COLO829 (cell line): ENCODE measurements around the gene SUSD2.
"Not testable (repeated sequence)": the region's sequence is repeated elsewhere in the genome, so short reads cannot be mapped to it uniquely, and the experiment has no call there.

ENCODE experiments used
- DNase-seq: peaks from one replicate; pipeline ENCODE4 v3.0.0; 2012; ENCODE audit warnings: low spot score

SUSD2 gene

DNA sequence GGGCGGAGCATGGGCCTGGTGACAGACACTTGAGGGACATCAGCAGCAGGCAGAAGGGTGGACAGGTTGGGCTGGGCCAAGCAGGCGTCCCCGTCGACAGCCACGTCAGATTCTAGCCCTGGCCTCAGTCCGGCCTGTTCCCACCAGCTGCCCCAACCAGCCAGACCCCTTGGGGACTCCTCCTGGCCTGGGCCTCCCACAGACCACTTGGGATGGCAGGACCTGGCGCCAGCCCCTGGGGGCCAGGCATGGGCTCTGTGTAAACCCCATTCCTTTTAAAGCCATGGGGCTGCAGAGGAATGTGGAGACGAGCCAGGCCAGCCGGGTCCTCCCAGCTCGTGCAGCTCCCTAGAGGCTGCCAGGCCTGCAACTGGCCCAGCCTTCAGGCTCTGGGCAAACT lies 4.7 kb upstream of the SUSD2 start:
- no peak for DNase-seq

- DNase-seq: no peak
Measured at GRCh38 chr22:24177045-24177444, 4.2 kb upstream of the SUSD2 start.

GRCh38 chr22:24177456-24177855 lies 3.8 kb upstream of the SUSD2 start:
- DNase-seq: no peak

- no peak for DNase-seq
Measured at GRCh38 chr22:24178021-24178431, 3.3 kb upstream of the SUSD2 start.

DNA sequence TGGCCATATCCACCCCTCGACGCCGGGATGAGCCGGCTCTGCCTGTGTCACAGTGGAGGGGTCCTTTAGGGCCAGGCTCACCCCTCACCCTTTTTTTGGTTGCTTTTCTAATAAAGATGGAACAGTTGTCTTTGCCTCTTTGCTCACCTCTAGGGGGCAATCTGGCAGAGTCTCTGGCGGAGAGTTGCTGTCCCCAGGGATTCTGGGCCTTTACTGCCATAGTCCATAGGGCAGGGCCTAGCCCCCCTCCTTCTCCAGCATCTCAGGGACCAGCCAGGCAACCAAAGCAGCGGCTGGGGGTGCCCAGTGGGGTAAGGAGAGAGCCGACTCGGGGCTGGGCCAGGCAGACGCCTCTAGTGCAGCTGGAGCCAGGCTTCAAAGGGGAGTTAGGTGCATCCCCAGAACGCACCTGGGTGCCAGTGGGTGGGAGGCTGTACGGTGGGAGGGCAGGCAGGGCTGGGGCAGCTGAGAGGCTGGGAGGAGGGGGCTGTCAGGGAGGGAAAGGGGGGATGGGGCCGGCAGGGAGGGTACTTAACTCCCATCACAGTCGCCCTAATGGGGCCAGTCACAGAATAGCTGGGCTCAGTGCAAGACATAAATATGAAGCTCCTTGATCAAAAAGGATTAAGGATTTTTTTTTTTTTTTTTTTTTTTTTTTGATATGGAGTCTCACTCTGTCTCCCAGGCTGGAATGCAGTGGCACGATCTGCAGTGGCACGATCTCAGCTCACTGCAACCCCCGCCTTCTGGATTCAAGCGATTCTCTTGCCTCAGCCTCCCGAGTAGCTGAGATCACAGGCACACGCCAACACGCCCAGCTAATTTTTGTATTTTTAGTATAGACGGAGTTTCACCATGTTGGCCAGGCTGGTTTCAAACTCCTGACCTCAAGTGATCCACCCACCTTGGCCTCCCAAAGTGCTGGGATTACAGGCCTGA lies 2.5 kb upstream of the SUSD2 start:
- no peak for DNase-seq

GRCh38 chr22:24179478-24180210 lies 1.6 kb upstream of the SUSD2 start:
- DNase-seq: no peak

DNA sequence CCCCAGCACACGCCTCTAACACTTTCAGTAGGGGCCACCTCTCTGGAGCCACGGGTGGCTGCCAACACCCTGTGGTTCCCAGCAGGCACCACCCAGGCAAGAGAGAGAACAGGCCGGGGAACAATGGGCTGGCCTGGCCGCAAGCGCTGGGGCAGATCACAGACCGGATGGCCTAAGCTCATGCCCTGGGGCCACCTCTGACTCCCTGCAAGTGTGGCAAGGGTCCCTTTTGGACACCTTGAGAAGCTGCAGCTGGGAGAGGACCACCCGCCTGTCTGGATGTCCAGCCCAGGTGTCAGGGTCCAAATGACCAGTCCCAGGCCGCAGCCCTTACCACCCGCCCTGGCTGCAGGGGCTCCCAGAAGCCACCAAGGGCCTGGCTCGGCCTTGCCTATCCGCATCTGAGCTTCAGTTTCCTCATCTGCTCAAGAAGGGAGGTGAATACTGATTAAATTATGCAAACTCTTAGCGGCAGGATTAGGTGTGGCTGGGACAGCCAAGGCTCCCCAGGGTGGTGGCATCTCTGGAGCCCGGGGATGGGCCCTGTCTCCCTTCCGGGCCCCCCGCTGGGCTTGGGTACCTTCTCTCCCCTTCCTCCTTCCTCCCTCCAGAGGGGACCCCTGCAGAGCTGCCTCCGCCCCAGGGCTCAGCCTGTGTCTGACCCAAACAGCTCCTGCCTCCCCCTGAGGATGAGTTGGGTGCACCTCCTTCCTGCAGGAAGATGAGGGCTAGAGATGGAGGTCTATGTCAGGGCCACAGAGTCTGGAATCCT lies 785 bp upstream of the SUSD2 start:
- no peak for DNase-seq

- no peak for DNase-seq
Measured at GRCh38 chr22:24181996-24182899, 961 bp downstream of the SUSD2 start.

- DNase-seq: not testable (repeated sequence)
Measured at GRCh38 chr22:24182900-24183246, 1.6 kb downstream of the SUSD2 start.

GRCh38 chr22:24183321-24184031 lies 2.2 kb downstream of the SUSD2 start:
- DNase-seq: no peak

DNA sequence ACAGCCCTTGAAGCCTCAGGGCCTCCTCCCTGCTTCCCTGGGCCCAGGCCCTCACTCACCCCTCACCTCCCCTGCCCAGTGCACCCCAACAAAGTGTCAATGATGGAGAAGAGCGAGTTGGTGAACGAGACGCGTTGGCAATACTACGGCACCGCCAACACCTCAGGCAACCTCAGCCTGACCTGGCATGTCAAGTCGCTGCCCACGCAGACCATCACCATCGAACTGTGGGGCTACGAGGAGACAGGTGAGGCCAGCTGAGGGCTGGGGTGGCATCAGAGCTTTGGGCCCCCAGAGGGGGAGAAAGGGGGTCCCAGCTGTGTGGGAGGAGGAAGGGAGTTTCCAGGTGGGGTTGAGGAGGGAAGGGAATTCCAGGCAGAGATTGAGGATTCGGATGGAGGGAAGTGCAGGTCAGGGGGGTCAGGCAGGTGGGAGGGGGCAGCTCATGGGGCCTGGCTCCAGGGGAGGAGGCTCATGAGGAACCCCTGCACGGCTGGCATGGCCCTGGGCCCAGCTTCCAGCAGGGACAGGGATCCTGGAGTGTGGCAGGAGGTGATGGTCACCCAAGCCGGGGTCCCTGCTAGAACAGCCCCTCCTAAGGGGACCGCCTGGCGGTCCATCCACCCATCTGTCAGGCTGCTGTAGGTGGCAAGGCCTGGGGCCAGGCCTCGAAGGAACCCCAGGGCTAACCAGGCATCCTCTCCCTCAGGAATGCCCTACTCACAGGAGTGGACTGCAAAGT lies 2.9 kb downstream of the SUSD2 start:
- no peak for DNase-seq

DNA sequence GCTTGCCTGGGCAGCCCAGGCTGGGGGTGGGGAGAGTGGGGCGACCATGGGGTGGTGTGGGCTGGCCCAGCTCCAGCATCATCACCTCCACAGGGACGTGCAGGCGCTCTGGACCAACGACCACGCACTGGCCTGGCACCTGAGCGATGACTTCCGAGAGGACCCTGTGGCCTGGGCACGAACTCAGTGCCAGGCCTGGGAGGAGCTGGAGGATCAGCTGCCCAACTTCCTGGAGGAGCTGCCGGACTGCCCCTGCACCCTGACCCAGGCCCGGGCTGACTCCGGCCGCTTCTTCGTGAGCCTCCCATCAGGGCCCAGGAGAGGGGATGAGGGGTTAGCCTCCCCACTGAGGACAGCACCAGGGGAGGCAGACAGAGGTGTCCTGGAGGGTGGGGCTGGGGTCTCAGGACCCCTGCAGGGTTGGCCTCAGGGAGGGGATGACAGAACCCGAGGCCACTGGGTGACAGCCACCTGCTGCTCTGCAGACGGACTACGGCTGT lies 3.8 kb downstream of the SUSD2 start:
- no peak for DNase-seq

DNA sequence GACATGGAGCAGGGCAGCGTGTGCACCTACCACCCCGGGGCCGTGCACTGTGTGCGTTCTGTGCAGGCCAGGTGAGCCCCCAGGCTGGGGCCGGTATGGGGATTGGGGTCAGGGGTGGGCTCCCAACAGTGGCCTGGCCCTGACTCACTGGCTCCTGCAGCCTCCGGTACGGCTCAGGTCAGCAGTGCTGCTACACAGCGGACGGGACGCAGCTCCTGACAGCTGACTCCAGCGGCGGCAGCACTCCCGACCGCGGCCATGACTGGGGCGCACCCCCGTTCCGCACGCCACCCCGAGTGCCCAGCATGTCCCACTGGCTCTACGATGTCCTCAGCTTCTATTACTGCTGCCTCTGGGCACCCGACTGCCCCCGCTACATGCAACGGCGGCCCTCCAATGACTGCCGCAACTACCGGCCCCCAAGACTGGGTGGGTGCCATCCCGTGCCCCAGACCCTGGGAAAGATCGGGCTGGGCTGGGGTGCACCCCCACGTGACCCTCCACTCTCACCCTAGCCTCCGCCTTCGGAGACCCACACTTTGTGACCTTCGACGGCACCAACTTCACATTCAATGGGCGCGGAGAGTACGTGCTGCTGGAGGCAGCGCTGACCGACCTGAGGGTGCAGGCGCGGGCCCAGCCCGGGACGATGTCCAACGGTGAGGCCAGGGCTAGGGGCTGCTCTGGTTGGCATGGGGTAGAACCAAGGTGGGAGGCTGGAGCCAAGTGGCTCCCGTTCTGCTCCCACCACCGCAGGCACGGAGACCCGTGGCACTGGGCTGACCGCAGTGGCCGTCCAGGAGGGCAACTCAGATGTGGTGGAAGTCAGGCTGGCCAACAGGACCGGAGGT lies 4.4 kb downstream of the SUSD2 start:
- DNase-seq: no peak

DNA sequence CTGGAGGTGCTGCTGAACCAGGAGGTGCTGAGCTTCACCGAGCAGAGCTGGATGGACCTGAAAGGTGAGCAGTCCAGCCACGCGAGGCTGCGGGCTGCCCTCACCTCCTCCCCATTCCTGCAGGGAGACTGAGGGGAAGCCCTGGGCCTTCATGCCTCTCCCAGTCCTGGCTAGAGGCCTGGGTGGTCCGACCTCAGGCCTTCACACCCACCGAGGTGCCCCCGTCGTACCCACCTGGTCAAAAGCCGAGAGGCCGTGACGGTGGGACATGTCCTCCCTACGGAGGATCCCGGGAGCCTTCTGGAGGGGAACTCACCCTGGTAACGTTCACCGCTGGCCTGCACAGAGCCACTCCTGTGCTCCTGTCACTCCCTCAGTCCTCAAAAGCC lies 5.1 kb downstream of the SUSD2 start:
- DNase-seq: no peak

DNA sequence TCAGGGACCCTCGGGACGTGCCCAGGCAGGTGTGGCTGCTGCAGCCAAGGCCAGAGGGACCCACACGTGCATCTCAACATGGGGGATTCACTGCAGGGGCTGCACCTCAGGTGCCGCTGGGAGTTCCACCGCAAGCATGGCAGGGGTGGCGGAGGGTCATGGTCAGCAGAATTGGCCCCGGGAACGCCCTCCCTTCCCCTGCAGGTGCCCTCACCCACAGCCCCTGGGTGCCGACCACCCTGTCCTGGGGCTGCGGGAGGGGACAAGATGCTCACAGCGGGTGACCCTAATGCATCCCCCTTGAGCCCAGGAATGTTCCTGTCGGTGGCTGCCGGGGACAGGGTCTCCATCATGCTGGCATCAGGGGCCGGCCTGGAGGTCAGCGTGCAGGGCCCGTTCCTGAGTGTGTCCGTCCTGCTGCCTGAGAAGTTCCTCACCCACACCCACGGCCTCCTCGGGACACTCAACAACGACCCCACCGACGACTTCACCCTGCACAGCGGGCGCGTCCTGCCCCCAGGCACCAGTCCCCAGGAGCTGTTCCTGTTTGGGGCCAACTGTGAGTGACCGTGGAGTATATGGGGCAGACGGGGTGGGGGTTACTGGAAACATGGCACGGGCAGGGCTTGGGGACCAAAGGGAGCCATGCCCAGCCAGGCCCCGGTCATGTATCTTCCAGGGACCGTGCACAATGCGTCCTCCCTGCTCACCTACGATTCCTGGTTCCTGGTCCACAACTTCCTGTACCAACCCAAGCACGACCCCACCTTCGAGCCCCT lies 5.8 kb downstream of the SUSD2 start:
- DNase-seq: no peak

- DNase-seq: no peak
Measured at GRCh38 chr22:24187731-24188644, 6.7 kb downstream of the SUSD2 start.

DNA sequence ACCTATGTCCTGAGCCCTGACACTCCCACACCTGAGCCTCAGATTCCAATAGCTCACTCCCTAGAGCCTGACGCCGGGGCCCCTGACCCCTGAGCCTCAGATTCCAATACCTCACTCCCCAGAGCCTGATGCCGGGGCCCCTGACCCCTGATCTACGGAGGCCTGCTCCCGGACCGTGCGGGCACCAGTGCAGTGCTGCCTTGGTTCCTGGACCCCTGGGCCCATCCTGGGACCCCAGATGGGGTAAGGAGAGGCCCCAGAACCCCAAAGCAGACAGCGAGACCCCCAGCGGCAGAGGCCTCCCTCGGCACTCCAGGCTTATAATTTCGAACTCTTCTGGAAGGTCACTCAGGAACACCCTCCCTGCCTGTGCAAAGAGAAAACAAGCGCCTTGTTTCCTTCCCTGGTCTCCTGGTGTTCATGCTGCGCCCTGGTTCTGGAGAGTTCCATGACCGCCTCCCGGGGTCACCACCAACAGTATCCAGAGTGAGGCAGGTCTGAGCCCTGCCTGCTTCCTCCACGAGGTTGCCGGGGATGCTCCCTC lies 7.5 kb downstream of the SUSD2 start:
- DNase-seq: no peak
